ENCODE measurements around the gene RAB6D. TPM values are rescaled to one million over a fixed set of nuclear protein-coding genes. Genes with fewer than 3 reads are reported as not detected.
"Not testable (repeated sequence)": the region's sequence is repeated elsewhere in the genome, so short reads cannot be mapped to it uniquely, and the experiment has no call there.

The RAB6D gene
- total RNA-seq, 4 donors from 2014 or later: 0.15 TPM; not detected in 3

DNA sequence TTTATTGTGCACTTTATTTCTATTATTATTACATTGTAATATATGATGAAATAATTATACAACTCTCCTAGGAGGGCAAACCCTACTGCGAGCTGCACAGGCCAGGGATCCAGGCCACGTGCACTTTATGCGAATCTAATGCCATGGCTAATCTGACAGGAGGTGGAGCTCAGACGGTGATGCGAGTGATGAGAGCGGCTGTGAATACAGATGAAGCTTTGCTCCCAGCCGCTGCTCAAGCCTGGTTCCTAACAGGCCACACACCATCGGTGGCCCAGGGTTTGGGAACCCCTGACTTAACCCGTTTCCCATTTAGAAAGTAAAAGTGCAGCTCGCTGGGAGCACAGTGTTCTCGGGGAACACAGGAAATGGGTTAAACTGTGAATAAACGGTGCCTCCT is 40.8 kb upstream of the RAB6D start:
- no peak overlapping the region for H3K4me3 ChIP-seq
- H3K4me1 ChIP-seq: no peaks in the 10 kb centered on the region
- TF ChIP-seq, protein P1, sequence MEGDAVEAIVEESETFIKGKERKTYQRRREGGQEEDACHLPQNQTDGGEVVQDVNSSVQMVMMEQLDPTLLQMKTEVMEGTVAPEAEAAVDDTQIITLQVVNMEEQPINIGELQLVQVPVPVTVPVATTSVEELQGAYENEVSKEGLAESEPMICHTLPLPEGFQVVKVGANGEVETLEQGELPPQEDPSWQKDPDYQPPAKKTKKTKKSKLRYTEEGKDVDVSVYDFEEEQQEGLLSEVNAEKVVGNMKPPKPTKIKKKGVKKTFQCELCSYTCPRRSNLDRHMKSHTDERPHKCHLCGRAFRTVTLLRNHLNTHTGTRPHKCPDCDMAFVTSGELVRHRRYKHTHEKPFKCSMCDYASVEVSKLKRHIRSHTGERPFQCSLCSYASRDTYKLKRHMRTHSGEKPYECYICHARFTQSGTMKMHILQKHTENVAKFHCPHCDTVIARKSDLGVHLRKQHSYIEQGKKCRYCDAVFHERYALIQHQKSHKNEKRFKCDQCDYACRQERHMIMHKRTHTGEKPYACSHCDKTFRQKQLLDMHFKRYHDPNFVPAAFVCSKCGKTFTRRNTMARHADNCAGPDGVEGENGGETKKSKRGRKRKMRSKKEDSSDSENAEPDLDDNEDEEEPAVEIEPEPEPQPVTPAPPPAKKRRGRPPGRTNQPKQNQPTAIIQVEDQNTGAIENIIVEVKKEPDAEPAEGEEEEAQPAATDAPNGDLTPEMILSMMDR (IDR thresholded peaks at IDR 0.05): no peak
- TF ChIP-seq POLR2A (IDR thresholded peaks at IDR 0.05): no peak
- no peak overlapping the region for H3K27ac ChIP-seq
- no peak for DNase-seq
- no peaks in the 10 kb centered on the region for H3K9me3 ChIP-seq
- H3K27me3 ChIP-seq: peaks cover 0 to 40% (median 0%) of the 10 kb centered on the region in 4 donors
- no peaks in the 10 kb centered on the region for H3K36me3 ChIP-seq
- intact Hi-C loops (cut with DNase I): no loop called here
- 81 to 85% methylated on average over 11 to 12 of the region's 12 CpGs for WGBS, 2 donors

DNA sequence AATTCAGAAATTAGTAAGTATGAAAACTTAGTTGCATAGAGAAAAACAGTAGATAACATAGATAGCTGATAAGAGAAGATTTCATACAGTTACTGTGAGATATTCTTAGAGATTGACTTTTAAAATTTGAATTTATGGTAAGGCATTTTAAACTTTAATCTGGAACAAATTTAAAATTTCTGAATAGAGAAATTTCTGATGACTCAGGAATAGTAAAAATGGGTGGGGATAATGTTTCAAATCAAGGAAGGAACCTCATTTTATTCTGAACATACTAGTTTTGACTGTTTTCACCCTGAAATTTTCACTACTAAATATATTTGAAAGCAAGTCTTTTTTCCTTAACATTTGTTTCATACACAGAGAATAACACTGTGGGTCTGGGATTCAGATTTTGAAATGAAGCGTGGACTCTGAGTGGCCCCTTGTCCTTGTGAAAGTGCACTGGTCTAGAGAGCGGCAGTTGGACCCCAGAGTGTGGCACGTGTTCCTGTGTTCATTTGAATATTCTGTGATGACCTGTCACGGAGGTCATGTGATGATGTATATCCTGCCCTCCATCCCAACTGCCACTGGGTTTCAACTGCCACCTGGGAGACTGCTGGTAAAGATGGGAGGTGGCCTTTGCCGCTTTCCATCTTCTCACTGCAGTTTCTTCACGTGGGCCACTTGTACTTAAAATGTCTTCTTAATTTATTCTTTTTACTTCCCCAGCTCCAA is 38.5 kb upstream of the RAB6D start:
- H3K27ac ChIP-seq: no peak overlapping the region
- intact Hi-C loops (cut with DNase I): no loop called here
- no peaks in the 10 kb centered on the region for H3K9me3 ChIP-seq
- H3K4me1 ChIP-seq: no peaks in the 10 kb centered on the region
- no peak for DNase-seq
- peaks cover 0 to 32% (median 0%) of the 10 kb centered on the region in 4 donors for H3K27me3 ChIP-seq
- 59 to 64% methylated on average over 6 of the region's 6 CpGs for WGBS, 2 donors
- H3K4me3 ChIP-seq: no peak overlapping the region
- no peak for TF ChIP-seq POLR2A (IDR thresholded peaks at IDR 0.05)
- TF ChIP-seq, protein P1 (IDR thresholded peaks at IDR 0.05): no peak
- no peaks in the 10 kb centered on the region for H3K36me3 ChIP-seq

DNA sequence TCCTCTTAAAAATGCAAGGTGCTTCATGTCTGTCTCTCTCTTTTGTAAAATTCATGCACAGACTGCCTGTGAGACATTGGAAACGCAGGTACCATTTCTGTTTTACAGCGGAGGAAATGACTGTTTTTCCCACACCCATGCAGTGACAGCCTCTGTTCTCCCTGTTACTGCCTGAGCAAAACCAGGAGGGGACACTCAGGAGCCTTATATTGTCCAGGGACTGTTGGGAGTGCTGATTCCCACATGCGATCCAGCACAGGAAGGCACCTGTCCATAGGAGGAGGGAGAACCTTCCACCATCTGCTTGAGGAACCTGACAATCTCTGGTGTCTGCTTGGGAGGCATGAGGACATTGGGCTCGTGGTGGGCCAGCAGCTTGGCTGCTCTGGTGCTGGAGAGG is 36.9 kb upstream of the RAB6D start:
- Histone ChIP-seq H3K4me1 (no peaks in the 10 kb centered on the region), H3K9me3 (no peaks in the 10 kb centered on the region), H3K27me3 (peaks cover 0 to 31% (median 0%) of the 10 kb centered on the region in 4 donors), H3K27ac (no peak overlapping the region), H3K4me3 (no peak overlapping the region), H3K36me3 (no peaks in the 10 kb centered on the region)
- intact Hi-C loops (cut with DNase I): no loop called here
- no peak for DNase-seq
- TF ChIP-seq, protein P1 (IDR thresholded peaks at IDR 0.05): no peak
- TF ChIP-seq POLR2A (IDR thresholded peaks at IDR 0.05): no peak
- WGBS, 2 donors: 44 to 58% methylated on average over 2 to 4 of the region's 4 CpGs

DNA sequence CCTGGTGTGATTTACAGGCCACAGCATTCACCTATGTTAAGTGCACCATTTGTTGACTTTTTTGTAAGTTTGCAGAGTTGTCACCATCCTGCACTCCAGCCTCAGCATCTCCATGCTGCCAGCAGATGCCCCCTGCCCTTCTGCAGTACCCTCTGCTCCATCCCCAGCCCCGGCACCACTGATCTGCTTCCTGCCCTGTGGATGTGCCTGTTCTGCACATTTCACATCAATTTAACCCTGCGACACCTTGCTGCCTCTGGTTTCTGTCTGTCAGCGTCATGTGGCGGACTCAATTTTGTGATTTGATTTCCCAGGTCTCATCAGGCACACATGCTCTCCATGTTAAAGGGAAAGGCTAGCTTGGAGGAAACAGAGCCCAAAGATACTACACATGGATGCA is 36.5 kb upstream of the RAB6D start:
- intact Hi-C loops (cut with DNase I); DNase-seq; H3K4me3 ChIP-seq; H3K27ac ChIP-seq; H3K36me3 ChIP-seq; H3K4me1 ChIP-seq; H3K9me3 ChIP-seq: not testable (repeated sequence)
- H3K27me3 ChIP-seq: peaks cover 0 to 33% (median 0%) of the 10 kb centered on the region in 4 donors
- WGBS, 2 donors: 82 to 85% methylated on average over 3 to 4 of the region's 4 CpGs

DNA sequence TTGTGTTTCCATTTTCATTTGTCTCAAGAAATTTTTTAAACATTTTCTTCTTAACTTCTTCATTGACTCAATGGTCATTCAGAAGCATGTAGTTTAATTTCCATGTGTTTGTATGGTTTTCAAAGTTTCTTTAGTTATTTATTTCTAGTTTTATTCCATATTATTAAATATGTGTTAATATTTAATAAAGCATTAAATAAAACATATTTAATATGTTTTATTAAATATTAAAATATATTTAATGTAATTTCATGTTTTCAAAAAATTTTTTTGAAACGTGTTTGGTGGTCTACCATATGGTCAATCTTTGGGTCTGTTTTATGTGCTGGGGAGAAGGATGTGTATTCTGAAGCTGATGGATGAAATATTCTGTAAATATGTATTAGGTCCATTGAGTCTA is 32.2 kb upstream of the RAB6D start:
- 50 to 54% methylated on average over 1 of the region's 1 CpG for WGBS, 2 donors
- H3K27me3 ChIP-seq: peaks cover 0 to 50% (median 0%) of the 10 kb centered on the region in 4 donors
- H3K4me1 ChIP-seq: peaks cover 0 to 11% (median 0%) of the 10 kb centered on the region in 3 donors
- H3K9me3 ChIP-seq; H3K4me3 ChIP-seq; intact Hi-C loops (cut with DNase I); DNase-seq; H3K36me3 ChIP-seq; H3K27ac ChIP-seq: not testable (repeated sequence)

DNA sequence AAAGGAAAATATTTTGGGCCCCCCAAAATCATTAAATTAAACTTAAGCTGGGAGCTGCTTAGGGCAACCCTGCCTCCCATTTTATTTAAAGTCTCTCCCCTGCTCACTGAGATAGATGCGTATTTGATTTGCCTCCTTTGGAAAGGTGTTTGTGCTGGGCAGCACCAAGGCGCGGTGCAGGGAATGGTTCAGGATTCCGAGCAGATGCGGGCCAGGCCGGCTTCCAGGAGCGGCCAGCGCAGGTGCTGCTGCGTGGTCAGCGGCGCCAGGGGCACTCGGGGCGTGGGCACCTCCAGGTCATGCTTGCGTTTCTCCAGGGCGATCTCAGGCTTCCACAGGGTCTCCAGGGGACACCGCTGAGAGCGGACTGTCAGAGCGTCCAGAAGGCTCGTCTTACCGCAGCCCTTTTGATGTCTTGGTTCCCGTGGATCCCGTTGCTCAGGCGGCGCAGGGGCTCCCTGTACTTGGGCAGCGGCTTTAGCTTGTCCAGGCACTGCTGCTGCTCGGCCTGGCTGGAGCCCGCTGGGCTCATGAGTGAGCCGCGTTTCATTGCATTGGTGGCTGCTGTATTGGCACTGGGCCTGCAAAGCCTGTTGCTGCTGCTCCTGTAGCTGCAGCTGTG is 31.2 kb upstream of the RAB6D start:
- intact Hi-C loops (cut with DNase I); H3K4me3 ChIP-seq; H3K36me3 ChIP-seq; DNase-seq; H3K27ac ChIP-seq; H3K9me3 ChIP-seq: not testable (repeated sequence)
- H3K4me1 ChIP-seq: peaks cover 0 to 11% (median 0%) of the 10 kb centered on the region in 3 donors
- 21 to 24% methylated on average over 14 to 18 of the region's 29 CpGs for WGBS, 2 donors
- H3K27me3 ChIP-seq: peaks cover 0 to 40% (median 0%) of the 10 kb centered on the region in 4 donors
